ENCODE data around the gene DAW1.

Gene DAW1

DNA sequence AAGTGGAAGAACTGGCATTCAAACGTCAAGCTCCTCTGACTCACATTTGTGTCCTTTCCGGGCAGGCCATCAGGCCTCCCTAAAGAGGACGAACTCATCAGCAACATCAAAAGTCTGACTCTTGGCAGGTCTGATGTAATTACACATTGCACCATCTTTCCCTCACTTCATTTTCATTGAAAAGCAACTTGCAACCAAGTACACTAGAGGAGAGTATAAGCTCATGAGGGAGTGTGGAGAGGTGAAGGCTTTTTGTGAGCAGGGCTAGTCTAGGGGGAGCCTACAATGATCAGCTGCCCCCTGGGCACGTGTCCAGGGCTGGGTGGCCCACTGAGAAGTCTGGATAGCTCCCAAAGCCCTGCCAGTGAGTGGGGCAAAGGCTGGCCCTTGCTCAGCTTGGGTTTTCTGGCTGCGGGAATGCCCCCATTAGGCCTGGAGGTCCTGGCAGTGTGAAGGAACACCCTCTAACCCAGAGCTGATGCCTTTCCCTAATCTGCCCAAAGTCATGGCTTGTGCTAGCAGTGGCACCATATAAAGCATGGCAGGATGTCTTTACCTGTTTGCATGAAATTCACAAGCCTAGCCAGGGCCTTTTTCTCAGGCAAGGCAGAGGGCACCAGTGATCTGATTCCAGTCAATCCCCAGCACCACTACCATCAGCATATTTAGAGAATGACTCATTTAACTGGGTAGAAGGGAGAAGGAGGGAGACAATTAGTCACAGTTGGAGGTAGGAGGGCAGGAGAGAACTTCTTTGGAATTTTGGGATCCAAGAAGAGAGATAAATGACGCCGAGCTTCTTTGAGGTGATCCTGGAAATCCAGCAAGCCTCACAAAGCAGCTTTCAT is 8.5 kb upstream of the DAW1 start:
- DNase-seq = no peak

GRCh38 chr2:227864161-227864756 is 7.2 kb upstream of the DAW1 start:
- no peak for DNase-seq

GRCh38 chr2:227865291-227865690 is 6.1 kb upstream of the DAW1 start:
- no peak for DNase-seq

GRCh38 chr2:227867386-227867785 is 4.0 kb upstream of the DAW1 start:
- no peak for DNase-seq

DNA sequence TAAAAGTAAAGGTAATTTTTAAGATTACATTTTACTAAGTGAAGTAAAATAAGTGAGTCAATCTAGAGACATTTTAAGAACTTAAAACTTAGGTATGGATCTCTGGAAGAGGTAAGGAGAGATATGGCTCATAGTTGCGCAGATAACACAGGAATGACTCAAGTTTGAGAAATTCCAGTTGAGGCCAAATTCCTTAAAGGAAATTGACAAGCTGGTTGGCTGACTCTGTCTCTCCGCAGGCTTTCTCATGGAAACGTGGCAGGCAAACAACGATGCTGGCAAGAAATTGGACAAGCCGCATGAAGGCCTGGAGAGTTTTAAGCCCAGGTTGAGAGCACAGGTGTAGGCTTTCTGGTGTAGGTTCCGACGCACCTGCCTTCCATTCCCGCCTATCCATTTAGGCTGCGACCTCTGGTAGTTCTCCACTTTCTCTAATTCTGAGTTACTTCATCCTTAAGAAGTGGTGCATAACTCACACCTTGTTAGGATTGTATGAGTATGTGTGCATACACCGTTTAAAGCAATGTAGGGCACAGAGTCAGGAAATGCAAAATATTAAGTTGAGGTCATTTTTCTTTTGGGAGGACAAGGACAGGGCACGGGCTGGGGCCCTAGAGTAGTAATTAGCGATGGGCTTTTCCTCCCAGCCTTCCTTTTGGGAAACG is 589 bp upstream of the DAW1 start:
- DNase-seq = no peak

DNA sequence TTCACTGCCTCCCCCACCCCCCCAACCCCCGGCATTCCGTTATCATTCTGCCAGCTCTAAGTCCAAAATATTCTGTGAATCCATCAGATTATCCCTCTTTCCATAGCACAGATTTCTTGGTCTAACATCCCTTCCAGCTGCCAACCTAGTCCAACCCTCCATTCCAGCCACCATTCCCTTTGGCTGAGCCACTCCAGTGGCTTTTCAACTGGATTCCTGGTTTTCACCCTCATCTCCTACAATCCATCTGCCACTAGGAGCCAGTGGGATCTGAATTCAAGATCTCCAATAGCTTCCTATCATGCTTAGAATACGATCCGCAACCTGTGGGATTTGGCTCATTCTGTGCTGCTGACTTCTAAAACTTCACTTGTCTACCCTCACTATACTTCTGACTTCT is 1.2 kb downstream of the DAW1 start:
- DNase-seq = no peak

DNA sequence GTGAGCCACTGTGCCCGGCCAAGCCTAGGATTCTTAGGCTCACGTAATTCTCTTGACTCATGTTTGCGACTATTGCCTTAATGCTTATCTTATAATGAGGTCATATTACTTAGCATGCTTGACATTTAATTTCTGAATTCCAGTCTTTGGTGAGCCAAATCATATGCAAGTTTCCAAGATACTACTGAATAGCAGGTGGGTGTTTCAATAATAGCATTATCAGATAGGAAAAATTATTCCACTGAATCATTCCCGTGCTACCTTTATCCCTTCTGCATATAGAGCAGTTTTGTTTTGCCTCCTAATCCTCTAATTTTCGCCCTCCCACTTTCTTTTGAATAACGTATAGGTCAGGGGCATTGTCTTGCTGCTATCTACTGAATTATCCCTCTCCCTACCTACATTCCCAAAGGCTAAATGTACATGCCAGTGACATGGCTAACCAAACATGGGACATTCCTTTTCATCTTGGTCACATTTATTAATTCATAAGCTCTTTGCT is 4.9 kb downstream of the DAW1 start:
- DNase-seq = no peak

DNA sequence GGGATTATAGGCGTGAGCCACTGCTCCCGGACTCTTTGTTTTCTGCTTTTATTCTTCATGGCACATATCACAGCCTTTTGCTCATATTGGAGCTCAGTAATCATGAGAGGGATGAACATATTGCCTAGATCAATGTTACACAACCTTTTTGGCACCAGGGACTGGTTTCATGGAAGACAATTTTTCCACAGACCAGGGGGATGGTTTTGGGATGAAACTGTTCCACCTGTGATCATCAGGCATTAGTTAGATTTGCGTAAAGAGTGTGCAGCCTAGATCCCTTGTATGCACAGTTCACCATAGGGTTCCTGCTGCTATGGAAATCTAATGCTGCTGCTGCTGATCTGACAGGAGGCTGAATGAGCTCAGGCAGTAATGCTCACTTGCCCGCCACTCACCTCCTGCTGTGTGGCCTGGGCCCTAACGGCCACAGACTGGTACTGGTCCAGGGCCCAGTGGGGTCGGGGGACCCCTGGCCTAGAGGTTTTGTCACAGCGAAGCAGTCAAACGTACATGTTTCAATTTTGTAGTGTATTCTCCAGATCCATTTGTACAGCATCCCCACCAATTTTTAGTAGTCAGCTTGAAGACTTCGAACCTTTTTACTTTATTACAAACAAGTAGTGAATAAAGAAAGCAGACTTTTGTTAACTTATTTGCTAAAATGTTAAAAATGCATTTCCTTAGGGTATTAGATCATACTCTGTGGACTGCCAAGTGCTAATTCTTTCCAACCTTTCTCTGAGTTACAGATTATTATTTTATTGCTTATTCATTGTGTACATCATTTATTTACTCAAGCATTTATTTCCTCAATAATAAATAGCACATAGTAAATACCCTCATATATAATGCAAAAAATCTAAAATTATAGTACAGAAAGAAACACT is 6.2 kb downstream of the DAW1 start:
- no peak for DNase-seq

DNA sequence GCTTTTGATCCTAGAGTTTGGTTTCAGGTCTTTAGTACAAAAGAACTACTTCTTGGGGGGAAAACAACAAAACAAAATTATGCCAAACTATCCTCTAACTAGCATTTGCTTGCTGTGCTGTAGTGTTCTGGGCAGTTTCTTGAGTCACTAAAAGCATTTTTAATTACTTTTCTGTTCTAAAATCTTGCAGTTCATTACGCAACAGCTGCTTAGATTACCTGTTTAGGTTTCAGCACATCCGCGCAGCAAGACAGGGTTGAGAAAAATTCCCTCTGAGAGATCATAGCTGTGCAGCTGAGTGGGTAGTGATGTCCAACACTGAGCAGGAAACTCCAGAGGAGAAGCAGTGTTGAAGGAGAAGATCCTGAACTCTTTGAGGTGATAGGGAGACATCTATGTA is 9.0 kb downstream of the DAW1 start:
- no peak for DNase-seq

DNA sequence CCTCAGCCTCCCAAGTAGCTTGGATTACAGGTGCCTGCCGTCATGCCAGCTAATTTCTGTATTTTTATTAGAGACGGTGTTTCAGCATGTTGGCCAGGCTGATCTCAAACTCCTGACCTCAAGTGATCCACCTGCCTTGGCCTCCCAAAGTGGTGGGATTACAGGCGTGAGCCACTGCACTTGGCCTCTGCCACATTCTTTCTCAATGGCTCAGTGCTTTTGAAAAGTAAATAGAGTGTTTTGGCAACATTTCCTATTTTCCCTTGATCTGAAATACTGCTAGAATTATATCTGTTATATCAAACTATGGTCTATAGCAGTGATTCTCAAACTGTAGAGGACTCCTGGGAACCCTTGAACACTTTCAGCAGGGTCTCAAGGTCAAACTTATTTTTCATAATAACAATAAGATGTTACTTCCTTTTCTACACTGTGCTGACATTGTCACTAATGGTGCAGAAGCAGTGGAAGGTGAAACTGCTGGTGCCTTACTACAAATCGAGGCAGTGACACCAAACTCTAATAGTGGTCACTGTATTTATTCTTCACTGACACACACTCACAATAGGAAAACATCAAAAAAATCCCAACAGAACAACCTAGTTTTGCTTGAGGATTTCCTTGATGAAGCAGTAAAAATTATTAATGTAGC is 10.6 kb downstream of the DAW1 start:
- no peak for DNase-seq

DNA sequence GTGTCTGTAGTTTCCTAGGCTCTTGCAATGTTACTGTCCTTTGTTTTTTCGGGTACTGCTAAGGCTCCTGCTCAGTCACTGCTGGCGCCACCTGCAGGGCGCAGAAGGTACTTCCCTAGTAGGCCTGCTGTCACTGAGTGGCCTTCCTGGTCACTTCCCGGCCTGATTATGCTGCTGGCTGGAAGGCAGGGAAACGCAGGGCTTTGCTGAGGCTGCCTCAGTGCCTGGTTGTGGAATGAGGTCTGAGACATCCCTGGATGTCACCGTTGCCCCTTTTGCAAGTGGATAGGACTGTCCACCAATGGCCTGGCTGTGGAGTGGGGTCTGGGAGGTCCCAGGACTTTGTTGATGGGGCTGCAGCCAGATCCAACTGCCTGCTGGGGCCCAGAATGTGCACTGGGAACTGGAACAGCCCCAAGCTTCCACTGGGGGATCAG is 13.1 kb downstream of the DAW1 start:
- DNase-seq = peak; percentile 38

DNA sequence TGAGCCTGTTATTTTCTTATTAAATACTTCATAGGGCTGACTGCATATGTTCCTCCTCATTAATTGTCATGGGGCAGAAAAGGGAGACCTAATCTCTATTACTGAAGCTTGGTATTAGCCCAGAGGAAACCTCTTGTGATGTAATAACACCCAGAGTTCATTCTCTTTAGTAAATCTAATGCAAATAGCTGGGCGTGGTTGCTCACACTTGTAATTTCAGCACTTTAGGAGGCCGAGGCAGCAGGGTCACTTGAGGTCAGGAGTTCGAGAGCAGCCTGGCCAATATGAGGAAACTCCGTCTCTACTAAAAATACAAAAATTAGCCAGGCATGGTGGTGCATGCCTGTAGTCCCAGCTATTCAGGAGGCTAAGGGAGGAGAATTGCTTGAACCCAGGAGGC is 14.7 kb downstream of the DAW1 start:
- no peak for DNase-seq

DNA sequence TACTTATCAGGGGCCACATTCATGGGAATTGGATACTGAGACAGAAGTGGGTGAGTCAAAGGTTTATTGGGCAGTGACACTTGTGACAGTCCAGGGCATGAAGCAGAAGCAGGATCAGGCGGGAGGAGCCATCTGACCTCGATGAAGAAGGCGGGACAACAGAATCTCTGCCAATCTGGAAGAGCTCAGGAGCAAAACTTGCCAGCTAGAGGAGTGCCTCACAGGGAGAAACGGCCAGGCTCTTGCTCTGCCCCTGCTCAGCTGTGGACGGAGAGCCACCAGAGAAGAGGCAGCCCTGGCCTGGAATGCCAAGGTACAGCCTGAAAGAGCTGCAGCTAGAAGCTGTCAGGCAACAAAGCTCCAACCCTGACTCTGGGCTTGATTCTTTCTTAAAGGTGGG is 16.9 kb downstream of the DAW1 start:
- DNase-seq = no peak

DNA sequence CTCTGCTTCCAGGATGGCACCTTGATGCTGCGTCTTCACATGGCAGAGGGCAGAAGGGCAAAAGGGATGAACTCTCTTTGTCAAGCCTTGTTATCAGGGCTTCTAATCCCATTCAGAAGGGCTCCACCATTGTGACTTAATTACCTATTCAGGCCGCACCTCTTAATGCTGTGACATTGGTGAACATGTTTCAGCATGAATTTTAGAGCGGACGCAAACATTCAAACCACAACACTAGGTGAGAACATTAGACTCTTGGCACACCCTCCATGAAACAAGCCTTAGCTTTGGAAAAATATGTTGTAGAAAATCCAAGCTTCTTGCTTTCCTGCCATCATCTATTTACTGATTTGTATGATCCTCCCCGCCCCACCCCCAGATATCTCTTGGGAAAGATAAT is 17.9 kb downstream of the DAW1 start:
- no peak for DNase-seq

- DNase-seq = no peak
Measured at GRCh38 chr2:227890495-227891079, 19.2 kb downstream of the DAW1 start.

- DNase-seq = no peak
Measured at GRCh38 chr2:227891673-227892072, 20.2 kb downstream of the DAW1 start.

DNA sequence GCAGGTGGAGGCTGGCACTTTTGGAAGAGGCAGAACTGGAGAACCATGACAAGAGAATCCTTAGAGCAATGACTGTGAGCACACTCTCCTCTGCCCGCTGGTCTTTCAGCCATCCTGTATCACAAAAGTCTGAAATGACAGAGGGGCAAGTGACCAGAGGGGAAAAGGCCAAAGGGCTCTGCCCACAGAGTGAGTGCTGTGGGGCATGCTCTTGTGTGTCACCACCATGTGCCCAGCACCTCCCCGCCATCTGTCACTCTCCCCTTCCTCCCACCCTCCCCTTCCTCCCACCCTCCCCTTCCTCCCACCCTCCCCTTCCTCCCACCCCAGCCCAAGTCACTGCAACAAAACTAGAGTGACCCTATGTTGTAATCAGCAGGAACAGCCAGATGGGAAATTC is 31.9 kb downstream of the DAW1 start:
- no peak for DNase-seq

- no peak for DNase-seq
Measured at GRCh38 chr2:227906991-227907390, 35.6 kb downstream of the DAW1 start.

DNA sequence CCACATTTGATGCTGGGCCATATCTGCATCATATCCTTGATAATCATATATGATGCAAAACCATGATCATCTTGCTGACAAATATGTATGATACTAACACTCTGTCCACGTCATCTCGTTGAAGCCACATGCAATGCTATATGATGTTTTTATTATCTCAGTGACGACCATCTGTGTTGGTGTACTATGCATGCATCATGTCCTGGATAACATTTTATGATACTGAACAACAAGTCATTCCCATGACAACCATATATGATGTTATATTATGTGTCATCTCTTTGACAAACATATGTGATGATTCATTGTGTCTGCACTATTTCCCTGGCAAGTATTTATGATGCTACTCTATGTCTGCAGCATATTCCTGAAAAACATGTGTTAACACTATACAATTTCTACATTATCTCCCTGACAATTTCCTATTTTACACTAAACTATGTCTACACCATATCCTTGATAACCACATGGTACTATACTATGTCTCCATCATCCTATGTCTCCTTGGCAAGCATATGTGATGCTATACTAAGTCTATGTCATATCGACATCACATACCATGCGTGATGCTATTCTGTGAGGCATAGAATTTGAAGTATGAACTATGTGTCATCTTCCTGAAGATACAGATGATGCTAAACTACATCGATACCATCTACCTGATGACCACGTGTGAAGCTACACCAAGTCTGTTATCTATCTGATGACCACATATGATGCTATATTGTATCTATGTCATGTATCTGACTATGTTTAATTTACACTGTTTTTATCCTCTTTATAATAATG is 37.0 kb downstream of the DAW1 start:
- no peak for DNase-seq

DNA sequence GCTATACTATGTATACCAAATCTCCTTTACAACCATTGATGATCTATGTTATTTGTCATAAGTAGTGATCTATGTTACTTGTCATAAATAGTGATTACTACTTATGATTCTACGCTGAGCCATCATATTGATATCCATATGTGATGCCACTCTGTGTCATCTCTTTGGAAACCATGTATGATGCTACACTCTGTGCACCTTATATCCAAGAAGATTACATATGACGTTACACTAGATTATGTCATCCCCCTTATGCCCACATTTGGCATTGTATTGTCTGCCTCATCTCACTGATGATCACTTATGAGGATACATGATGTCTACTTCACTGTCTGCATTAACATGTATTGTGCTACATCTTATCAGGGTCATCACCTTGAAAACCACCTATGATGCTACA is 42.9 kb downstream of the DAW1 start:
- DNase-seq = no peak

- DNase-seq = no peak
Measured at GRCh38 chr2:227921648-227922047, 50.2 kb downstream of the DAW1 start.

Data from right hindlimb (tissue), 1 donor.